HG03469 (cell line): ENCODE measurements around the gene ABCA5.
A peak's percentile ranks its signal among the peaks of the same experiment; 100 is the strongest.

Experiments used
- ATAC-seq: cut with Tn5 transposase; IDR thresholded peaks from one replicate; pipeline ENCODE4 v1.9.1; 2021; ENCODE audit warnings: mild to moderate bottlenecking, moderate library complexity, moderate number of reproducible peaks; ENCODE audit not compliant: unreplicated experiment

ABCA5 gene, protein sequence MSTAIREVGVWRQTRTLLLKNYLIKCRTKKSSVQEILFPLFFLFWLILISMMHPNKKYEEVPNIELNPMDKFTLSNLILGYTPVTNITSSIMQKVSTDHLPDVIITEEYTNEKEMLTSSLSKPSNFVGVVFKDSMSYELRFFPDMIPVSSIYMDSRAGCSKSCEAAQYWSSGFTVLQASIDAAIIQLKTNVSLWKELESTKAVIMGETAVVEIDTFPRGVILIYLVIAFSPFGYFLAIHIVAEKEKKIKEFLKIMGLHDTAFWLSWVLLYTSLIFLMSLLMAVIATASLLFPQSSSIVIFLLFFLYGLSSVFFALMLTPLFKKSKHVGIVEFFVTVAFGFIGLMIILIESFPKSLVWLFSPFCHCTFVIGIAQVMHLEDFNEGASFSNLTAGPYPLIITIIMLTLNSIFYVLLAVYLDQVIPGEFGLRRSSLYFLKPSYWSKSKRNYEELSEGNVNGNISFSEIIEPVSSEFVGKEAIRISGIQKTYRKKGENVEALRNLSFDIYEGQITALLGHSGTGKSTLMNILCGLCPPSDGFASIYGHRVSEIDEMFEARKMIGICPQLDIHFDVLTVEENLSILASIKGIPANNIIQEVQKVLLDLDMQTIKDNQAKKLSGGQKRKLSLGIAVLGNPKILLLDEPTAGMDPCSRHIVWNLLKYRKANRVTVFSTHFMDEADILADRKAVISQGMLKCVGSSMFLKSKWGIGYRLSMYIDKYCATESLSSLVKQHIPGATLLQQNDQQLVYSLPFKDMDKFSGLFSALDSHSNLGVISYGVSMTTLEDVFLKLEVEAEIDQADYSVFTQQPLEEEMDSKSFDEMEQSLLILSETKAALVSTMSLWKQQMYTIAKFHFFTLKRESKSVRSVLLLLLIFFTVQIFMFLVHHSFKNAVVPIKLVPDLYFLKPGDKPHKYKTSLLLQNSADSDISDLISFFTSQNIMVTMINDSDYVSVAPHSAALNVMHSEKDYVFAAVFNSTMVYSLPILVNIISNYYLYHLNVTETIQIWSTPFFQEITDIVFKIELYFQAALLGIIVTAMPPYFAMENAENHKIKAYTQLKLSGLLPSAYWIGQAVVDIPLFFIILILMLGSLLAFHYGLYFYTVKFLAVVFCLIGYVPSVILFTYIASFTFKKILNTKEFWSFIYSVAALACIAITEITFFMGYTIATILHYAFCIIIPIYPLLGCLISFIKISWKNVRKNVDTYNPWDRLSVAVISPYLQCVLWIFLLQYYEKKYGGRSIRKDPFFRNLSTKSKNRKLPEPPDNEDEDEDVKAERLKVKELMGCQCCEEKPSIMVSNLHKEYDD (N-terminal part only)

DNA sequence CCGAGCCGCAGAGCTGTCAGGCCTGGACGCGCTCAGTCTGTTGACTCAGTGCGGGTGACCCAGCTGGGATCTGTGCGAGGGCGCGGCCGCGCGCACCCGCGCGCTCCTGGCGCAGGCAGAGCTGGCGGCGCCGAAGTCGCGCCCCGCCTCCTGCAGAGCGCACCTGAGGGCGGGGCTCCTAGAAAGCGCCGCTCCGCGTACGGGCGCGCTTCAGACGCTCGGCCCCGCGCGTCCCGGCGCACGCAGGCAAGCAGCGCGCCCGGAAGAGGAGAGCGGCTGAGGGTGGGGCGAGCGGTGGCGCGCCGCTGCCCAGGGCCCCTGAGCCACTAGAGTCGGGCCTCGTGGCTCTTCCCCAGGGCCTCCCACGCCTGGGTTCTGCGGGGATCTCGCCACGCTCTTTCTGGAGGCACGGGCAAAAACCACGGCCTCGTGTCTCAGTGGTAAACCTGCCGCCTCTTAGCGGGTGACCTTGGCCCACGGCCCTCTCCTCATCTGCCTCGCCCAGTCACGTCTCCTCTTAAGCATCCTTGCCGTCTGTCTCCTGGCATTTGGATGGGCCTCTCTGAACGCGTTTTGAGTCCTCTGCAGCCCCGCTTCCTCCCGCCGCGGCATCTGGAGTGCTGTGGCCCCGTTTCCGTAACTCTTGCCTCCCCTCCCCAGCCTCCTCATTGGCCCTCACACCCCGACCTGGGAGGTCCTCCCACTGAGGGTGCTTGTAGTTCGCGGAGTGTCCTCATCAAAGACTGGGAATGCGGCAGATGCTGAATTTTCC is at the start of gene ABCA5:
Gene ABCA5 (minus strand): TSS at position 74 of the 772 bp plus-strand sequence. CDS start 12,718 bp downstream, outside the sequence.
- ATAC-seq: peak; percentile 92

DNA sequence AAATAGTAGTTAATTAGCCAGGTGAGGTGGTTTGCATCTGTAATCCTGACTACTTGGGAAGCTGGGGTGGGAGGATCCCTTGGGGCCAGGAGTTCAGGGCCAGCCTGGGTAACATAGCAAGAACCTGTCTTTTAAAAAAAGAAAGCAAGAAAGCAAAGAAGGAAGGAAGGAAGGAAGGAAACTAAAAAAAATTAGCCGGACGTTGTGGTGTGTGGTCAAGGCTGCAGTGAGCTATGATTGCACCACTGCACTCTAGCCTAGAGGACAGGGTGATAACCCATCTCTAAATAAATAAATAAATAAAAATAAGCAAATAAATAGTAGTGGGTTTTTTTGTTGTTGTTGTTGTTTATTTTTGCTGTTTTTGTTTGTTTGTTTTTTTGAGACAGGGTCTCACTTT is 48.3 kb upstream of the ABCA5 start:
- no peak for ATAC-seq

DNA sequence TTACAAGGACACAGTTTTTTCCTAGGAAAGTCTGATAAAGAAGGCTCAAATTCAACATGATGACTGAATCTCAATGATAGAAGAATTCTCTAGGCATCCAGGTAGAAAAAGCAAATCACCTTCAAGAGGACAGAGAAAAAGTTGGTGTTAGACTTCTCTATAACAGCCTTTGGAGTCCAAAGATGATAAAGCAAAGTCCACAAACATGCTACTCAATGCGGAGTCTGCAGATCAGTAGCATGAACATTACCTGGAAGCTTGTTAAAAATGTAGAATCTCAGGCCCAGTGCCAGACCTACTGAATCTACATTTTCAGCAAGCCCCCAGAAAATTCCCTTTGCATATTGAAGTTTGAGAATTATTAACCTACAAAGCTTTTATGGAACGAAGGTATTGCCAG is 46.1 kb upstream of the ABCA5 start:
- no peak for ATAC-seq

DNA sequence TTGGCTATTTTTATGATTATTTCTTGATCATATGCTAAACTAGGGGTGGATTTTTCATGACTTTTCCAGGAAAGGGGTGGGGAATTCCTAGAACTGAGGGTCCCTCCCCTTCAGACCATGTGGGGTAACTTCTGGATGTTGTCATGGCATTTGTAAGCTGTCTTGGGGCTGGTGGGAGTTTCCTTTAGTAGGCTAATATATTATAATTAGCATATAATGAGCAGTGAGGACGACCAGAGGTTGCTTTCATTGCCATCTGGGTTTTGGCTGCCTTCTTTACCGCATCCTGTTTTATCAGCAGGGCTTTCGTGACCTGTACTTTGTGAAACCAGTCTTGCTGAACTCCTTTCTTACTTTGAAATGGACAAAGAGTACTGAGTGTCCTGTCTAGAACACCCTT is 40.4 kb upstream of the ABCA5 start:
- peak; percentile 89 for ATAC-seq

DNA sequence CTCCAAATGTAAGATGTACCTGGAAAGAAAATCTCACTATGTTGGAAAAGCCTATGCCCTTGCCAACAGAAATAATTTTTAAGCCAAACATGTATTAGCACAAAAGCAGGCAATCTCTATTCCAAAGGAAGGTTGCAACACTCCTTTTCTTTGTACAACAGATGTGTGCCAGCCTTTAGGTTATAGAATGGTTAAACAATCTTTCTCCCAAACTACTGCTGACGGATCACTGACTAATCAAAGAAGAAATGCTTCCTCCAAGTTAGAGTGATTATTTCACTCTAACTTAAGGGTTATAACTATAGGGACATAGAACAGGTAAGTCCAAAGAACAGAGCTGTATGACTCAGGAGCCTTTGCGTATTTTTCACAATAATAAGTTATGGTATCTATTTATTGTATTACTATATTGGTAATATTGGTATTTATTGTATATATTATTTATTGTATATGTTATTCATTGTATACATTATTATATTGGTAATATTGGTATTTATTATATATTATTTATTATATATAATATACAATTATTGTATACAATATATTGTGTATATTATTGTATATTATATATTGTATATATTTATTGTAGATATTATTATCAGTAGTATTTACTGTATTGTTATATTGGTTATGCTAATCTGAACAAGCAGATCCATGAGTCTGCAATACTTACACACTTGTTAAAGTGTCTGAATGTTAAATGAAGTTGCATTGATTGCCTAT is 36.7 kb upstream of the ABCA5 start:
- ATAC-seq: no peak

DNA sequence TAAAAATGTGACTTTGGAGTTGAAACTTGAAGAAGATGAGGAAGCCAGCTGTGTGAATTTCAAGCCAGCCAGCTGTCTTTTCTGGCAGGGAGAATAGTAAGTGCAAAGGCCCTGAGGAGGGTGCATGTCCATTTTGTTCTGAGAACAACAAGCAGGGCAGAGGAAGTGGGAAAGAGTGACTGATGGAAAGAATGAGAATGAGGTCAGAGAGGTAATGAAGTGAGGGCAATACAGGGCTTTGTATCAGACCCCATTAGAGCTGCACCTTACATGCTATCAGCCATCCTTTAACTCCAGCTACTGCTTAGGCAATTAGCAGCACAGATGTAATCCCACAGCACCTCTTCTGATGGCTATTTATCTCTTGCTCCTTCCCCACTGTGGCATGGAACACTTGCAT is 34.2 kb upstream of the ABCA5 start:
- no peak for ATAC-seq

DNA sequence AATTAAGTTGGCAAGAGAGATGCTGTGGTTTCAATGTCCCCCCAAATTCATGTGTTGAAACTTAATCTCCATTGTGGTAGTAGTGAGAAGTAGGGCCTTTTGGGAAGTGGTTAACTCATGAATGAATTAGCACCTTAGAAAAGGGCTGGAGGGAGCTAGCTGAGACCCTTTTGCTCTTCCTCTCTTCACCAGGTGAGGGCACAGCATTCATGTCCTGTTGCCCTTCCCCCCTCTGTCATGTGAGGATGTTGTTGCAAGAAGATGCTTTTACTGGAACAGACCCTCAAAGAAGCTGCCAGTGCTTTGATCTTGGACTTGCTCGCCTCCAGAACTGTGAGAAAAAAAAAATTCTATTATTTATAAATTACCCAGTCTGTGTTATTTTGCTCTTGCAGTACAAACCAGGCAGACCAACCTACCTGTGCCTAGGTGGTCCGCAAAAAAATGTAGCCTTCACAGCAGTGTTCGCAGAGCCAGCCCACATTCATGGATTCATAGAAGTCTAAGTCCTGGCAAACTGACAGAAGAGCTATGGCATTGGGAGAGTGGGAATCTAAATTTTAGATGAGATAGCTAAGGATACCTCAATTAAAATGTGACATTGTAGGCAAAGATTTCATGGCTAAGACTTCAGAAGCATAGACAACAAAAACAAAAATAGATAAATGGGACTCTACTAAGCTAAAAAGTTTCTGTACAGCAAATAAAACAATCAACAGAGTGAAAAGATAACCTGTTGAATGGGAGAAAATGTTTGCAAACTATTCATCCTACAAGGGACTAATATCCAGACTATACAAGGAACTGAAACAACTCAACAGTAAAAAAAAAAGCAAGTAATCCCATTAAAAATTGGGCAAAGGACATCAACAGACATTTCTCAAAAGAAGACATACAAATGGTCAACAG is 32.0 kb upstream of the ABCA5 start:
- no peak for ATAC-seq

DNA sequence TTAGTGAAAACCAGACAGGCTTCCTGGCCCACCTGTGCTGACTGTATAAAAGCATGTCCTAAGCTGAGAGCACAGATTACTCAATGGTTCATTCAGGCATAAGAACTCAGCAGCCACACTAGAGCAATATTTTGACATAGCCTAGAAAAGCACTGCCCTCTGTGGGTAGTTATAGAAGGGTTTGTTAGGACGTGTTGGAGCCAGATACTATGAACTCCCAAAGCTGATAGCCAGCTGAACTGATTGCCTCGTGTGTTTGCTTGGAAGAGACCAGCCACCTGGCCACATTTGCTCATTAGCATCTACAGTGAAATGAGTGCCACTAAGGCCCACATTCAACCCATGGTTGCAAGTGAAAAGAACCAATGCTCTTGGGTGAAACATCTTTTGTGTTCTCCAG is 30.8 kb upstream of the ABCA5 start:
- ATAC-seq: no peak

DNA sequence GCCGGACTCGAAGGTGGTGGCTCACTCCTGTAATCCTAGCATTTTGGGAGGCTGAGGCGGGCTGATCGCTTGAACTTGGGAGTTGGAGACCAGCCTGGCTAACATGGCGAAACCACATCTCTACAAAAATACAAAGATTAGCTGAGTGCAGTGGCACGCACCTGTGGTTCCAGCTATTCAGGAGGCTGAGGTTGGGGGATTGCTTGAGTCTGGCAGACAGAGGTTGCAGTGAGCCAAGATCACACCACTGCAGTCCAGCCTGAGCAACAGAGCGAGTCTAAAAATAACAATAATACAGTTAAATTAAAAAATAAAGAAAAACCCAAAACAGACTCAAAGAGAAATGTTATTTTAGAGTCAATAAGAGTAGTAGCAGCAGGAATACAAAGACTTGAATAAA is 29.7 kb upstream of the ABCA5 start:
- no peak for ATAC-seq

DNA sequence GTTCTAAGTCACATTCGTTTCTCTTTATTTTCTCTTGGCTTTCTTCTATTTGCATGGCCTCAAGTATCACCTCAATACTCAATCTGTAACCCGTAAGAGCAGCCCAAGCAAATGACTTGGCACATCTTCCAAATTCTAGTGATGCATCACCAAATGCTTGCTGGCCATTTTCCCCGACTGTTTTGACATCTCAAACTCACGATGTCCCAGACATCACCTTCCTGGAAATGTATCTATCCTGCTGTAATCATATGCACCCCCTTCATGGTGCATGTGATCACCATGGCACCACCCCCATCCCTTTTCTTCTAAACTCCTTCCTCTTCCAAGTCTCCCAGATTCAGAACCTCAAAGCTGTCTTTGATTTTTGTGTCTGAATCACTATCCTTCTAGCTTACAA is 24.0 kb upstream of the ABCA5 start:
- ATAC-seq: no peak

DNA sequence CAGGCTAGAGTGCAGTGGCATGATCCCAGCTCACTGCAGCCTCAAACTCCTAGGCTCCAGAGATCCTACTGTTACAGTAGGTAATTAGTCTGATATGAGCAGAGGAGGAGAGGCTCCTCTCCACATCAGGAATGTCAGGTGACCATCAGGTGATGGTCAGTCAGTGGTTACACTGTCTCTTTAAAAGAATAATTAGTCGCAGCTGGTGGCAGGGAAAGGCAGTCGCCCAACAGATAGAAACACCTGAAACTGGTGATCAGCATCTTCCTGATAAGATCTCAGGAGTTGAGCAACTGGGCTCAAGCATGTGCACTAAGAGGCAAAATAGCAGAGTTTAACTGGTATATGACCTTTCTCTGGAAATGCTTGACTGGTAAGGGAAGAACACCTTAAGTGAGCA is 21.5 kb upstream of the ABCA5 start:
- ATAC-seq: no peak

DNA sequence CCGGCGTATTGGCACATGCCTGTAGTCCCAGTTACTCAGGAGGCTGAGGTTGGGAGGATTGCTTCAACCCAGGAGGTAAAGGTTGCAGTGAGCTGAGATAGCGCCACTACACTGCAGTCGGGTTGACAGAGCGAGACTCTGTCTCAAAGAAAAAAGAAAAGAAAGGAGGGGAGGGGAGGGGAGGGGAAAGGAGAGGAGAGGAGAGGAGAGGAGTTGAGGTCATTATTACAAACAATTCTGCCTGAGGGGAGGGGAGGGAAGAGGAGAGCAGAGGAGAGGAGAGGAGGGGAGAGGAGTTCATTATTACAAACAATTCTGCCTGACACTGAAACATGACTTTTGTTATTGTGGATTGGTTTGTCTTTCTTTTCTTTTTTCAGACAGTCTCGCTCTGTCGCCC is 19.8 kb upstream of the ABCA5 start:
- no peak for ATAC-seq

DNA sequence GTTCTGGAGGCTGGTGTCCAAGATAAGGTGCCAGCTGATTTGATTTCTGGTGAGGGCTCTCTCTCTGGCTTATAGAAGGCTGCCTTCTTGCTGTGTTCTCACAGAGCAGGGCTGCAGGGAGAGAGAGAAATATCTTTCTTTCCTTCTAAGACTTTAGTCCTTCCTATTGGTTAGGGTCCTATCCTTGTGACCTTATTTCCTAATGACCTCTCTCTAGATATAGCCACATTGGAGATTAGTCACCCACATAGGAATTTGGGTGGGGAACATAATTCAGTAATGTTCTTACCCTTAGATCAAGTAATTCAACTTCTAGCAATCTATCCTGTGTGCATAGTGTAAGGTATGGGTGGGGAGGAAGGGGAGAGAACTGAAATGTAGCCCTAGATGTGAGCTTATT is 18.0 kb upstream of the ABCA5 start:
- ATAC-seq: no peak

DNA sequence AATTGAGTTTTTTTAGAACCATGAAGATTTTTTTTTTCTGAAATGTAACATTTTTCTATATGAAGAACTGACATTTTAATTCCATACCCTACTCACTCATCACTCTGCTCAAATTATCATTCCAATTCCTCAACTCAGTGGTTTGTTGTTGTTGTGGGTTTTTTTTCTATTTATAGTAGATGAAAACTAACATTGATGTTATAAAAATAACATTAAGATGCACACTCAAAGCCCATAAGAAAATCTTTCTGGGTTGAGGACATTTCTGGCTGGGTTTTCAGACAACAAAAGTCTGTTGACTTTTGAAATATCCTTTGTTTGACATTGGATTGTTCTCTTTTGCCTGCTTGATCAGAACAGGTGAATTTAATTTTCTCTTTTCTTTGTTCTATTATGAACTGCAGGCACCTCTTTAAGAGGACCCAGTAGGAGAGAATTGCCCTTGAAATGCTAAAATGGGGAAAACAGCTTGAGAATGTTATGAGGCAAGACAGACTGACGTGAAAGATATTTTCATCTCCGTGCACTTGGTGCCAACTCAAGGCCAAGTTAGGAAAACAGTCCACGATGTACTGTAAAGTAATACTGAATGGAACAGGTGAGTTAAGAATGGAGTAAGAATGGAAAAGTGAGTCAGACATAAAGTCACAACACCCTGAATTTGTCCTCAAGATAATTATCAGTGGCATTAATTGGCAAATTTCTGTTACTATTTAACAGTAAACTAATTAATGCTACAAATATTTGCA is 16.1 kb upstream of the ABCA5 start:
- no peak for ATAC-seq

DNA sequence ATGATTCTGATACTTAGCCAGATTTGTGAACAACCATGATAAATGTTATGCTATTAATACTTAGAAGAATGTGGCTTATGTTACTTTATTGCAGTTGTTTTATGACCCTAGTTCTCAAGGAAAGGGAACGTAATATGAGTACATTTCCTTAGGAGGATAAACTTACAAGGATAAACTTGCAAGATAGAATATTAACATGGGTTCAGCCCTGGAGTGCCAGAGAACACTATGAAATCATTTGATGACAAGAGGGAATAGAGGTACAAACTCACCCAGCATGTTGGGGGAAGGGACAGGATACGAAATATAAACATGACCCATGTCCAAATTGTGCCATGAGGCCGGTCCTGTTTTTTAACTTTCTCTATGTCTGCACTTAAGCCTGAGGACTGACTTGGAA is 13.0 kb upstream of the ABCA5 start:
- ATAC-seq: no peak

DNA sequence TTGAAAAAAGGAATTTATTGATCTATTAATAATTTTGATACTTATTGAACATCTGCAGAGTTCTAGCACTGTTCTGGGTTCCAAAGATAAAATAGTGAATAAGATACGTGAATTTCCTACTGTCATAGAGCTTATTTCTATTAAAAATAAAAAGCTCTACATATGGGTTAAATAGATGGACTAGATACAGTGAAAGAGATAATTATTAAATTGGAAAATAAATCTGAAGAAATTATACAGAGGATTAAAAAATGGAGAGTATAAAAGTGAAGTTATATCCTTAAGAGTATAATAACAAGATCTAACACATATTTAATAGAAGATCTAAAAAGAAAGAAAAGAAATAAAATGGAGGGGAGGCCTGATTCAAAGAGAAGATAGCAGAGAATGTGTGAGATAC is 10.1 kb upstream of the ABCA5 start:
- no peak for ATAC-seq

DNA sequence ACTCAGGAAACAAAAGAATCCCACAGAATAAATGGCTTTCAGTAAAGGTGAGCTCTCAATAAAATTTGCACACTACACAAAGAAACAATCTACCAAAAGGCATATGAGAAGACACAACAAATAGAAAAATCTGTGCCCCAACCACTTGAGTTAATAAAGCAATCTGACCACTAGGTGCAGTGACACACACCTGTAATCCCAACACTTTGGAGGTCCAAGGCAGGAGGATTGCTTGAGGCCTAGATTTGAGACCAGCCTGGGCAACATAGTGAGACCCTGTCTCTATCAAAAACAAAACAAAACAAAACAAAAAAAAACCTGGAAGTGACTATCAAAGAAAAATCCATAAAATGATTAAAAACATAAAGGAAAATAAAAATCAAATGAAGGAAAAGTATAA is 9.6 kb upstream of the ABCA5 start:
- no peak for ATAC-seq

DNA sequence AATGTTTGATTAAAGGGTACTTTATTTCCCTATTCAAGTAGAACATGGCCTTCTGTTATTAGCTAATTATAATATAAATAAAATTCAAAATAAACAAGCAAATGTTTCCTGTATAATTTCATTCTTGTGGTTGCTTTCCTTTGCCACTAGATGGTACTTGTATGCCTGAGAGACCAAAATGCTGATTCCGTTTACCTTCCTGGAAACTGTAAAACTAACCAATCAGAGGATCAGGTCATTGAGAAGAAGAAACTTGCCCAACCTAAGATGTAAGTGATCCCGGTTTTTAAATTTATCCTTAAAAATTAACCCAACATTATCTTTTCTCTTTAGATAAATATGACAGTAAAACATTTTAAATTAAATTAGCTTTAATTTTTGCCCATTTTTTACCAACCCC is 8.1 kb upstream of the ABCA5 start:
- ATAC-seq: no peak
